Measurements from ENCODE around the gene FIBCD1. TPM values are rescaled to one million over a fixed set of nuclear protein-coding genes. Genes with fewer than 3 reads are reported as not detected.
A peak's percentile ranks its signal among the peaks of the same experiment; 100 is the strongest.

The FIBCD1 gene
- polyA plus RNA-seq, 1 of the 3 experiments (the other 2 are of a cell fraction): 1.3 TPM

- H3K9me2 ChIP-seq: no peaks in the 10 kb centered on the region
- H3K4me2 ChIP-seq: no peak overlapping the region
- no peak overlapping the region for H2AFZ ChIP-seq (ENCODE audit: low read depth)
- H3K36me3 ChIP-seq (replicated peaks in 1 of 2; ENCODE audit: control insufficient read depth in 1 of 2, insufficient read depth in 2 of 2, low read length in 1 of 2): peaks cover 30 to 63% of the 10 kb centered on the region in 2 experiments
- no peak overlapping the region for H3K9ac ChIP-seq
- ChIA-PET CTCF (interaction anchor here (0.8 to 4.1 kb wide), 4 partner anchors 17 to 154 kb away, joined by 3 to 19 read pairs (median 7); no protein-coding TSS in a partner anchor), POLR2A (no interaction called here)
- H4K20me1 ChIP-seq (ENCODE audit: insufficient read depth): peaks cover 51% of the 10 kb centered on the region
- no peak overlapping the region; a peak in 1 of 4 replicates for H3K27ac ChIP-seq (ENCODE audit: low read depth in 2 of 2, low read length in 1 of 2)
- H3K4me3 ChIP-seq (ENCODE audit: low read depth in 2 of 2, low read length in 1 of 2): no peak overlapping the region
- TF ChIP-seq NRF1 (IDR thresholded peaks at IDR 0.05; ENCODE audit: low read depth, low read length): no peak
- TF ChIP-seq JUND (IDR thresholded peaks at IDR 0.05): no peak
- H3K27me3 ChIP-seq (ENCODE audit: insufficient read depth): no peaks in the 10 kb centered on the region
- H3K79me2 ChIP-seq (ENCODE audit: insufficient read depth): no peaks in the 10 kb centered on the region
- no peaks in the 10 kb centered on the region; a peak in 1 of 4 replicates for H3K4me1 ChIP-seq (ENCODE audit: control insufficient read depth in 1 of 2, insufficient read depth in 2 of 2, low read depth in 1 of 2, low read length in 1 of 2)
- DNase-seq: peak; percentile 17
- peaks cover 9% of the 10 kb centered on the region for H3F3A ChIP-seq (replicated peaks; ENCODE audit: insufficient read depth)
- 95% methylated on average over 16 of the region's 18 CpGs for WGBS (ENCODE audit: low lambda C conversion rate)
- H3K9me3 ChIP-seq: no peaks in the 10 kb centered on the region
Measured at GRCh38 chr9:130891688-130892476, 47.2 kb downstream of the FIBCD1 start.

- Histone ChIP-seq H3K4me1 (ENCODE audit: control insufficient read depth in 1 of 2, insufficient read depth in 2 of 2, low read depth in 1 of 2, low read length in 1 of 2) (no peaks in the 10 kb centered on the region; a peak in 1 of 4 replicates), H3K79me2 (ENCODE audit: insufficient read depth) (peaks cover 7% of the 10 kb centered on the region; the same call in 1 of the 2 replicates), H3K9me2 (no peaks in the 10 kb centered on the region), H3K9ac (no peak overlapping the region), H4K20me1 (ENCODE audit: insufficient read depth) (peaks cover 59% of the 10 kb centered on the region), H3K27me3 (ENCODE audit: insufficient read depth) (no peaks in the 10 kb centered on the region), H3K36me3 (replicated peaks in 1 of 2; ENCODE audit: control insufficient read depth in 1 of 2, insufficient read depth in 2 of 2, low read length in 1 of 2) (peaks cover 33 to 71% of the 10 kb centered on the region in 2 experiments), H3F3A (replicated peaks; ENCODE audit: insufficient read depth) (peaks cover 9% of the 10 kb centered on the region), H3K9me3 (no peaks in the 10 kb centered on the region), H3K4me2 (no peak overlapping the region), H3K27ac (ENCODE audit: low read depth in 2 of 2, low read length in 1 of 2) (no peak overlapping the region; a peak in 1 of 4 replicates), H2AFZ (ENCODE audit: low read depth) (no peak overlapping the region), H3K4me3 (ENCODE audit: low read depth in 2 of 2, low read length in 1 of 2) (no peak overlapping the region)
- DNase-seq: peak; percentile 21
- 91% methylated on average over 17 of the region's 20 CpGs for WGBS (ENCODE audit: low lambda C conversion rate)
- ChIA-PET CTCF (interaction anchor here (1.0 to 4.1 kb wide), 10 partner anchors 10 to 185 kb away, joined by 3 to 19 read pairs (median 4); no protein-coding TSS in a partner anchor), POLR2A (no interaction called here)
- TF ChIP-seq, protein P1, sequence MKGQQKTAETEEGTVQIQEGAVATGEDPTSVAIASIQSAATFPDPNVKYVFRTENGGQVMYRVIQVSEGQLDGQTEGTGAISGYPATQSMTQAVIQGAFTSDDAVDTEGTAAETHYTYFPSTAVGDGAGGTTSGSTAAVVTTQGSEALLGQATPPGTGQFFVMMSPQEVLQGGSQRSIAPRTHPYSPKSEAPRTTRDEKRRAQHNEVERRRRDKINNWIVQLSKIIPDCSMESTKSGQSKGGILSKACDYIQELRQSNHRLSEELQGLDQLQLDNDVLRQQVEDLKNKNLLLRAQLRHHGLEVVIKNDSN (IDR thresholded peaks at IDR 0.05; ENCODE audit: borderline replicate concordance, low read depth): no peak
- TF ChIP-seq MEF2A (IDR thresholded peaks at IDR 0.05; ENCODE audit: borderline replicate concordance, low read depth) (no peak), TEAD4 (IDR thresholded peaks at IDR 0.05; ENCODE audit: borderline replicate concordance, insufficient read depth) (no peak), NFIC (IDR thresholded peaks at IDR 0.05; ENCODE audit: borderline replicate concordance) (no peak), IRF3 (IDR thresholded peaks at IDR 0.05; ENCODE audit: low read depth, low read length) (no peak), SIN3A (IDR thresholded peaks at IDR 0.05; ENCODE audit: borderline replicate concordance, low read depth, low read length) (no peak), MXI1 (IDR thresholded peaks at IDR 0.05; ENCODE audit: low read depth, low read length) (no peak), POLR2AphosphoS5 (IDR thresholded peaks at IDR 0.05; ENCODE audit: low read depth, low read length) (no peak), GATA2 (CRISPR knock-in tag; IDR thresholded peaks at IDR 0.05) (no peak), ELF1 (IDR thresholded peaks at IDR 0.05) (no peak), EZH2phosphoT487 (IDR thresholded peaks at IDR 0.05; ENCODE audit: borderline replicate concordance, low read depth) (no peak), CHD2 (IDR thresholded peaks at IDR 0.05; ENCODE audit: low read length, partially characterized antibody) (no peak), RXRA (IDR thresholded peaks at IDR 0.05; ENCODE audit: borderline replicate concordance, low read depth) (no peak), RCOR1 (IDR thresholded peaks at IDR 0.05; ENCODE audit: low read length) (no peak), MAX (IDR thresholded peaks at IDR 0.05; ENCODE audit: low read depth) (no peak), FOXM1 (IDR thresholded peaks at IDR 0.05; ENCODE audit: low read depth) (no peak), TAF1 (IDR thresholded peaks at IDR 0.05; ENCODE audit: borderline replicate concordance, low read depth, low read length) (no peak), TCF12 (IDR thresholded peaks at IDR 0.05) (no peak)
- TF ChIP-seq, protein P2, sequence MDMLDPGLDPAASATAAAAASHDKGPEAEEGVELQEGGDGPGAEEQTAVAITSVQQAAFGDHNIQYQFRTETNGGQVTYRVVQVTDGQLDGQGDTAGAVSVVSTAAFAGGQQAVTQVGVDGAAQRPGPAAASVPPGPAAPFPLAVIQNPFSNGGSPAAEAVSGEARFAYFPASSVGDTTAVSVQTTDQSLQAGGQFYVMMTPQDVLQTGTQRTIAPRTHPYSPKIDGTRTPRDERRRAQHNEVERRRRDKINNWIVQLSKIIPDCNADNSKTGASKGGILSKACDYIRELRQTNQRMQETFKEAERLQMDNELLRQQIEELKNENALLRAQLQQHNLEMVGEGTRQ (IDR thresholded peaks at IDR 0.05; ENCODE audit: borderline replicate concordance, low read depth, low read length): no peak
Measured at GRCh38 chr9:130890870-130891687, 48.0 kb downstream of the FIBCD1 start.
